Stimulated activated CD4-positive, alpha-beta T cell treated with anti-CD3 and anti-CD28 coated beads, Interleukin-15, amount 100 ng/mL, for 24 hours (primary cell): Measurements from ENCODE around the gene ZBTB47.

ENCODE experiments used
- DNase-seq: peaks from one replicate; pipeline ENCODE4 v3.0.0-alpha.2; 2020

The ZBTB47 gene

DNA sequence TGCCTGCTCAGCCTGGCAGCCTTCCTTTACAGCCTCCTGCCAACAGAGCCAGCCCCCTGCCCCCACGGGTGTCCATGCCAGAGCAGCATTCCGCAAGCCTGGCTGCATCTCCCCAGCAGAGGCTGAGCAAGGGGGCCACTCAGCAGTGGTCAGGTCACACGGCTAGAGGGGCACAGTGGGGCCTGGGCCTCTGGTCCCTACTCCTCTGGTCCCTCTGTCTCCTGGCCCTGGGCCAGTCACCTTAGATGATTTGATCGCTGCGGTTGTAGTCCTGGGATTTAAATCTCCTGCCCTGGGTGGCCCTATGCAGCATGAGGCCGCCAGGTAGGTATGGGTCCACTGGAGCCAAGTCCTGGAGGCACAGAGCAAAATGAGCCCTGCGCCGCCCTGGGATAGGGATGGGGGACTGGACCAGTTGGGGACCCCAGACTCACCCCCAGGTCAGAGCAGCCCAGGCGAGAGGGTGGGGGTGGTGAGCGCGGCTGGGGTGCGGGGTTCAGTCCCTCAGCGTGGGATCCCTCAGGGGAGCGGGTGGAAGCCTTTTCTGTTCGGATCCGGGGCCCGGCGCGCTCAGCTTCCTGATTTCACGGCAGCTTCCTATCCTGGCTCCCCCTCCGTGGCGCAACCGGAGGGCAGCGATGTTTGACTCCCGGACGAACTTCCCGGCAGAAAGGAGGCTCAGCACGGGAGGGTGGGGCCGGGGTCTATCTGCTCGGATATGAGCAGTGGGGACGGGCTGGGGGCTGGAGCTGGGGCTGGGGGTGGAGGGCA, at the start of gene ZBTB47:
Gene ZBTB47 (plus strand): TSS at position 138 of the 771 bp plus-strand sequence. CDS start 4,659 bp downstream, outside the sequence.
- peak; percentile 36 for DNase-seq

DNA sequence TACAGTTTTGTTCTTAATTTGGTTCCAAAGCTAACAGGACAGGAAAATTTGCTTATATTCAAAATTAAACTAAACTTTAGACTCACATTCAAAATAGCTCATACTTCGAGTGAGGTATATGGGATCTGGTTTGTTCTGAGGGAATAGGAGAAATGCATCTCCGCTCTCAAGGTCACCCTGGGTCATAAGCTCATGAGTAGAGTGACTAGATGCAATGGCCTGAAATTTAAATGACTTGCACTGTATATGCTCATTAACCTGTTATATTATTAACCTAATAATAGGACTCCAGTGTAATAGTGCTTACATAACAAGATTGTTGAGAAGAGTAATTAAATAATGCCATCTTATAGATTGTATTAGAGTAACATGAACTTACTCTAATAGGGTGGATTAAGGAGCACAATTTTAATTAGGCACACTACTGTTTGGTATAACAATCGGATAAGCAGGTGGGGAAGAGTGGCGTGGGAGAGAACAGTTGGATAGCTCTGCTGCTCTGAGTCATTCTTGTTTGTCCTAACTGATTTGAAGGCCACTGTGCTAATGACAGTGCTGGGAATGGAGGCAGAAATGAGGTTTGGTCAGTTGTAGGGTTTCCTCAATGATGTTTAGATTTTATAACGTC, 47.8 kb upstream of the ZBTB47 start:
- DNase-seq = no peak

DNA sequence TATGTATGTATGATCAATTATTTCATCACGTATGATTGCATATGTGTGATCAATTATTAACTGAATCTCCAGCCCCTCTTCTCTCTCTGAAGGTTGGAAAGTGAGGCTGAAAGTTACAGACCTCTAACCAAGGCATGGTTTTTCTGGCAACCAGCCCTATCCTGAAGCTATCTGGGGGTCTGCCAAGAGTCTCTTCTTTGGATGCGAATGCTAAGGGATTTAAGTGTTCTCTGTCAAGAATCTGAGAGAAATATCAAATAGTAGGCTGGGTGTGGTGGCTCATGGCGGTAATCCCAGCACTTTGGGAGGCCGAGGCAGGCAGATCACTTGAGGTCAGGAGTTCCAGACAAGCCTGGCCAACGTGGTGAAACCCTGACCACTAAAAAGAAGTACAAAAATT, 44.9 kb upstream of the ZBTB47 start:
- DNase-seq = no peak

DNA sequence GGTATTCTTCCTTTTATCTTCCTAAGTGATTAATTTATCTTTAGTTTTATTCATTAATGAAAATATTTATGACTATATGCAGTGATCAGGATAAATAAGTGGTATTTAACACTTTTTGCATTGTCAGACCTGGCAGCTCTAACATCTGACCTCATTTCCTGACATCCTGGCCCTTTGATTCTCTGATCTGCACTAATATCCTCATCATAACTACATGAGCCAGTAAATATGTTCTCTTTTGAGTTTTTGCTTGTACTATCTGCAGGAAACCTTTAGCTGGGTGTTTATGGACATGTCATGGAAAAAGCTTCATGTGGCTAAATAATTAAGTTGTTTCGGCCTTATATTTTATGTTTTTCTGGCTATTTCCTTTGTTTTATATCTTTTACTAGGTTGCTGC, 42.5 kb upstream of the ZBTB47 start:
- DNase-seq = no peak

DNA sequence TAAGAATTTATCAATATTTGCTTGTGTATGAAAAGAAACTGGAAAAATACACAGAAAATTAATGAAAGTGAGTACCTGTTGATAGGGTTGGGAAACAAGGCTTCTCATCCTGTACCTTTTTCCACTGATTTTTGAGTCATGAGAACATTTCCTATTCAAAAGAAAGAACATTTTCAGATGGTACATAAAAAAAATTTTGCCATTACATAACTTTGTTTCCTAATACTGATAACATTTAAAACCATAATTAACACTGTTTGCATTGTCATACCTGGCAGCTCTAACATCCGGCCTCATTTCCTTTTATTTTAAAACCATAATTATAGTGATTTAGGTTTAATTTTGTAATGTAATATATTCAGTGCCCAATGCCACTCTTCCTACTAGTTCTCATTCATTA, 41.3 kb upstream of the ZBTB47 start:
- no peak for DNase-seq

DNA sequence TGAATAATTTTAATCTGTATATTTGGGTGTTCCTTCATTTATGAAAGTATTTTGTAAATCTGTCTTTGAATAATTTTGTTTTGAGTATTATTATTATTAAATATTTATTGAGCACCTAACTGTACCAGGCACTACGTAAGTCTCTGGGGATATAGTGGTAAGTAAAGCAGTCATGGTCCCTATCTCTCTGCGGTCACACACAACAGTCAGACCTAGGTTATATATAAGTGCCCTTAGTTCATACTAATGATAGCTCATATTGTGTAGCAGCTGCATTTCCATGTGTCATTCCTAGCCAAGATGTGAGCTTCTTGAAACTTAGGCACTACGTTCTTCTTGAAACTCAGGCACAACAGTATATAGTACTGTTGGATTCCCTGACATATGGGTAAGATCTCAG, 40.6 kb upstream of the ZBTB47 start:
- DNase-seq = no peak

- DNase-seq = no peak
Measured at GRCh38 chr3:42613462-42613861, 40.0 kb upstream of the ZBTB47 start.

DNA sequence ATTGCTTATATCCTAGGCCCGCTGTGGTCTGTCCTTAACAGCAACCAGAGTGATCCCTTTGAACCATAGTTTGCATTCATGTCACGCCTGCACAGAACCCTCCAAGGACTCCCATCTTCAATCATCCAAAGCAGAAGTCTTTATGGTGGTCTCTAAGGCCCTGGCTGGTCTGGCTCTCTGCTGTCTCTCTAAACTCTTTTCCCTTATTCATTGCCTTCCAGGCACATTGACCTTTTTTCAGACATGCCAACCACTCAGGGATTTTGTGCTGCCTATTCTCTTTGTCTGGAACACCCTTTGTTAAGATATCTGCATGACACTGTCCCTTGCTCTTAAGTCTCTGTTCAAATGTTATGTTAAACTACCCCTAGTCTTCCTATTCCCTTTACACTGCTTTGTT, 21.9 kb upstream of the ZBTB47 start:
- no peak for DNase-seq

DNA sequence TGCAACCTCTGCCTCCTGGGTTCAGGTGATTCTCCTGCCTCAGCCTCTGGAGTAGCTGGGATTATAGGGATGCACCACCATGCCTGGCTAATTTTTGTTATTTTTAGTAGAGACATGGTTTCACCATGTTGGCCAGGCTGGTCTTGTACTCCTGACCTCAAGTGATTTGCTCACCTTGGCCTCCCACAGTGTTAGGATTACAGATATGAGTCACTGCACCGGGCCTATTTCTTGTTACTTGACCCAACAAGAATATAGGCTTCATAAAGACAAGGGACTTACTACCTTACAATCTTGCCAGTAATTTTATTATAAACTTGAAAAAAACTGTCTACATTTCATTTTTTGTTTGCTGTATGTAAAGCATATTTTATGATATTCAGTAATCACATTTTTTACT, 21.4 kb upstream of the ZBTB47 start:
- no peak for DNase-seq

GRCh38 chr3:42633544-42633943, 20.0 kb upstream of the ZBTB47 start:
- no peak for DNase-seq

- no peak for DNase-seq
Measured at GRCh38 chr3:42635111-42635510, 18.4 kb upstream of the ZBTB47 start.

GRCh38 chr3:42637001-42637400, 16.5 kb upstream of the ZBTB47 start:
- DNase-seq = no peak

DNA sequence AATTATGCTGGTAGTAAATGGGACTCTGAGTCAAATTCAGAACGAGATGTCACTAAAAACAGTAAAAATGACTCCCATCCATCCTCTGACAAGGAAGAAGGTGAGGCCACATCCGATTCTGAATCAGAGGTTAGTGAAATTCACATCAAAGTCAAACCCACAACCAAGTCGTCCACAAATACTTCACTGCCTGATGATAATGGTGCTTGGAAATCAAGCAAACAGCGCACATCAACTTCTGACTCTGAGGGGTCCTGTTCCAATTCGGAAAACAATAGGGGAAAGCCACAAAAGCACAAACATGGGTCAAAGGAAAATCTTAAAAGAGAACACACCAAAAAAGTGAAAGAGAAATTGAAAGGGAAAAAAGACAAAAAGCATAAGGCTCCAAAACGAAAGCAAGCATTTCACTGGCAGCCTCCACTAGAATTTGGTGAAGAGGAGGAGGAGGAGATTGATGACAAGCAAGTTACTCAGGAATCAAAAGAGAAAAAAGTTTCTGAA, 15.1 kb upstream of the ZBTB47 start:
- peak; percentile 60 for DNase-seq

DNA sequence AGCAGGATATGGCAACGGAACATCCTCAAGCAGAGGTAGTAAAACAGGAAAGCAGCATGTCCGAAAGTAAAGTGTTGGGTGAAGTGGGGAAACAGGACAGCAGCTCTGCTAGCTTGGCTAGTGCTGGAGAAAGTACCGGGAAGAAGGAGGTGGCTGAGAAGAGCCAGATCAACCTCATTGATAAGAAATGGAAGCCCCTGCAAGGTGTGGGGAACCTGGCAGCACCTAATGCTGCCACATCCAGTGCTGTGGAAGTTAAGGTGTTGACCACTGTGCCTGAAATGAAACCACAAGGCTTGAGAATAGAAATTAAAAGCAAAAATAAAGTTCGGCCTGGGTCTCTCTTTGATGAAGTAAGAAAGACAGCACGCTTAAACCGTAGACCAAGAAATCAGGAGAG, 14.3 kb upstream of the ZBTB47 start:
- no peak for DNase-seq

GRCh38 chr3:42640129-42640528, 13.4 kb upstream of the ZBTB47 start:
- no peak for DNase-seq

DNA sequence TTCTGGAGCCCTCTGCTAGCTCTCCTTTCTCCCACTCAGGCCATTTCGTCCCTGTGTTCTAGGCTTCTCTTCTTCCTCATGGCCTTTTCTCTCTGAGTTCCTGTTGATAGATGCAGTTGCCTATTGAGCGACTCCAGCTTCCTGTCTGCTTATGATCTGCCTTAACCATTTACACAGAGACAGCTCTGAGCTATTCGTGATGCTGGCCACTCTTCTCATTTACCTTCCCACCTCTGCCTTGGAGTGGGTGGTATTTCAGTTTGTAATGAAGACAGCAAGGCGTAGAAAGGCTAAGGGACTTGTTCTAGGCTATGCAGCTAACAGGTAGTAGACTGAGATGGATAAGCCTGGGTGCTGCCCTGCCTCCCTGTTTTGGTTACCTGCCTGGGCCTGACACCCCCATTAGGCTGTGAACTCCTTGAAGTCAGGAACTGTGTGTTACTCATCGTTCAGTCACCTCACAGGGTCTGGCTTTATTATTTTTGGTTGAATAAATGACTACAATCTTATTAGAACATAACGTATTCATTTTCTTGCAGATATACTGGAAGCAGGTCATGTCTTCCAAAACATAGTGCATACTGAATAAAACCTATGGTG, 12.6 kb upstream of the ZBTB47 start:
- no peak for DNase-seq

DNA sequence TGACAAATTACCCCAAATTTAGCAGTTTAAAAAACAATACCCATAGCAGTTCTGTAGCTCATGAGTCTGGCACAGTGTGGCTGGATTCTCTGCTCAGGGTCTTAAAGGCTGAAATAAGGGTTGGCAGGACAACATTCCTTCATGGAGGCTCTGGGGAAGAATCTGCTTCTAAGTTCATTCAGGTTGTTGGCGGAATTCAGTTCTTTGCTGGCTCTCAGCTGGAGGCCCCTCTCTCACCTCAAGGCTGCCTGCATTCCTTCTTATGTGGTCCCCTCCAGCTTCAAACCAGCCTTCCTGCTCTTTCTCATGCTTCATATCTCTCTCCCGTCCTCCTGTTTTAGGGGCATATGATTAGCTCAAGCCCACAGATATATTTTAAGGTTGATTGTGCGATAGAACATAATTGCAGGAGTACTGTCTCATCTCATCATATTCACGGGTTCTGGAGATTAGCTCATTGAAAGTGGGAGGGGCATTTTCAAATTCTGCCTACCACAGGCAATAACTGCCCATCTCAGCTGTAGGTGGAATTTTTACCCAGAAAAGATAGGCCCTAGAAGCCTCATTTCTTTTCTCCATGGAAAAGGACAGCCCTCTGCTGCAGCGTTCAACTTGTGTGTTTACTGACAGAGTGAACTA, 5.6 kb upstream of the ZBTB47 start:
- DNase-seq = no peak

DNA sequence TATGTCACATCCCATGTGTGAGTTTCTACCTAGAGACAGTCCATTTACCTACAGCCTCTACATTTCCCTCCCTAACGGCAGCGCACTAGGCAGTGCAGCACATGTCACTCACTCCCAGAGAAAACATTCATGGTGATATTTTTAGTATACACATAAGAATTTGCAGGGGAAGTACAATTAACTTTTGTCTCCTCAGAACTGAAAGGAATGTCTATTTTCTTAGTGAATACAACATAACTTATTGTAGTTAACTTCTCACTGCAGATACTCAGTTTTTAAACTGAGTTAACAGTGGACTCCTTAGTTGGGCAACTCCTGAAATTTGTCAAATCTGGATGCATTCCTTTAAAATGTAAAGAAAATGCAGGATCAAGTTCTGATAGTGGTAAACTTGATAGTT, 4.5 kb upstream of the ZBTB47 start:
- no peak for DNase-seq

GRCh38 chr3:42649783-42650182, 3.7 kb upstream of the ZBTB47 start:
- DNase-seq = no peak

DNA sequence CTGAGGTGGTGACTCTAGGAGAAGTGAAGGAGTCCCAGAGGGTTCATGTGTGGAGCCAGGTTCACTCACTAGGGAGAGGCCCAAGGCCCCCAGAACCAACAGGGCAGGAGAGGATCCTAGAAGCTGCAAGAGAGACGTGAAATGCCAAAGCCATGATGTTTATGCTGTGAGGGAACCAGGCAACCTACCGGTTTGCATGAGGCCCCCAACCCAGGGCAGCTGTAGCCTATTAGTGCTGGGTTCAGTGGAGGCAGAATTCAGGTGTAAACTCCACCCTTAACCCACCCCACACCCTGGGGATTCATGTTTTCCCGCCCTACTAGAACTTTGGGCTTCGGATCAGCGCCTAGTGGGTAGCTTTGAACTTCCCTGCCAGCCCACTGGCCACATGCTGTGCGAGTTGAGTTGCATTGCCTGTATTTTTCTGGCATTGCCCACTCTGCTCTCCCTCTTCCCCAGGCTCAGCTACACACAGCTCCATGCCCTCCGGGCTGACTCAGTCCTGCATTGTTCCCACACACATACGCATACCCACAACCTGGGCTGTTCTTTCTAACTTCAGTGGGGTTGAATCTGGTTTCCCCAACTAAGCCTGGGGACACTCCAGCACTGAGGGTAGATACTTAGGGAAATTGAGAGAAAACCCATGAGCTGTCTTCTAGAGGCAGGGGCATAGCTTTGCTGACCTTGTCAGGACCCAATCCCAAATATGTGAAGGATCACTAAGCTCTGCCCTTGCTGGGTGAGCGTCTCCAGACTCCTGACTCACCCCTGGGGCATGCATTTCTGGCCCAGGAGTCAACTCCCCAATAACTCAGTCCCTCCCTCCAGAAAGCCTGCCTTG, 2.0 kb upstream of the ZBTB47 start:
- no peak for DNase-seq

DNA sequence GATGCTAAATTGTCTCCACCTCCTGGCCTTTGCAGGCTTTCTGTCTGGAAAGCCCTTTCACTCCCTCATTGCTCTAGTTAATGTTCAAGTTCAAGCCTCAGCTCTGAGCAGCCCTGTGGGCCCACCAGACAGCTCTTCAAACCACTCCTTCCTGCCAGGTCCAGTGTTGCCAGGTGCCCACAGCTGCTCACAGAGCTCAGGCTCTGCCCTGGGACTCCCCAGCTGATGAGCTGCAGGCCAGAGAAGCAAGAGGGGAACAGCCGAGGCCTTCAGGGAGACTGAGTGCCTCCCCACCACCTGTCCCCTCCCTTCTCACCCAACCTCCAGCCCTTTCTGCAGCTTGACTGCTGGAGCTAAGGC, 1.3 kb upstream of the ZBTB47 start:
- DNase-seq = no peak

DNA sequence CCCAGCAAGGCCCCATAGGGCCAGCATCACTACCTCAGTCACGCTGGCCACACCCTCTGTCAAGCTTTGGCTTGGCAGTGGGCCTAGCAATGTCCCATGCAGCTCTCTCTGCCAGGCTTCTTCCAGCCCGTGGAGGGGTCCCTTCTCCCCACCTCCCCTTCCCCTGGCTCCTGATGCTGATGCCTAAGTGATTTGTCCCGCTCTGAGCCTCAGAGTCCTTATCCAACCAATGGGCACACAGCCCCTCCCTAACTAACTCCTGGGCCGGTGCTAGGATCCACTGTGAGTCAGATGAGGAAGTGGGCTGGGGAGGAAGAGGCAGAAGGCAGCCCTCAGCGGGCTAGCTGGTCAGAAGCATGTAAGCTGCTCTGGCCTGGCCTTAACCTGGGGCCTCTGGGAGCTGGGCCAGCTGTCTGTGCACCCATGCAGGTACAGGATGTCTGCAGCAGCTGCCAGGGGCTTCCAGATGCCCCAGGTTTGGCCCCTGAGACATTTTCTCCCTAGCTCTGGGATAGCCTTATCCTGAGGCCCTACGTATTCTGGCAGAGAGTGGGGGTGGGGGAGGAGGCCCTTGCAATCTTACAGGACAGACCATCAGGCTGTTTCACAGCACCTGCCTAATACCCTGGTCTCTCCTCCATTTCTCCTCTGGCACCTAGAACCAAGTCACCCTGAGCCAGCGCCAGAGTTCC, 740 bp upstream of the ZBTB47 start:
- no peak for DNase-seq

- DNase-seq = no peak
Measured at GRCh38 chr3:42653303-42653559, 266 bp upstream of the ZBTB47 start.
